ENCODE results near the gene TMEM208. TPM values are rescaled to one million over a fixed set of nuclear protein-coding genes. Genes with fewer than 3 reads are reported as not detected.

The TMEM208 gene
- total and polyA plus RNA-seq, 2 of the 13 experiments (the other 11 are each of a cell fraction or from before 2014, with no cell fraction given) = 58.8 to 72.9 TPM

GRCh38 chr16:67226804-67227566 is at the start of gene TMEM208 (continued):
- TF ChIP-seq BRF2 (CRISPR knock-in tag; IDR thresholded peaks at IDR 0.05) = 0 out of 2 replicates have a peak, but pooled peaks have one; percentile 13
- TF ChIP-seq, protein P1, sequence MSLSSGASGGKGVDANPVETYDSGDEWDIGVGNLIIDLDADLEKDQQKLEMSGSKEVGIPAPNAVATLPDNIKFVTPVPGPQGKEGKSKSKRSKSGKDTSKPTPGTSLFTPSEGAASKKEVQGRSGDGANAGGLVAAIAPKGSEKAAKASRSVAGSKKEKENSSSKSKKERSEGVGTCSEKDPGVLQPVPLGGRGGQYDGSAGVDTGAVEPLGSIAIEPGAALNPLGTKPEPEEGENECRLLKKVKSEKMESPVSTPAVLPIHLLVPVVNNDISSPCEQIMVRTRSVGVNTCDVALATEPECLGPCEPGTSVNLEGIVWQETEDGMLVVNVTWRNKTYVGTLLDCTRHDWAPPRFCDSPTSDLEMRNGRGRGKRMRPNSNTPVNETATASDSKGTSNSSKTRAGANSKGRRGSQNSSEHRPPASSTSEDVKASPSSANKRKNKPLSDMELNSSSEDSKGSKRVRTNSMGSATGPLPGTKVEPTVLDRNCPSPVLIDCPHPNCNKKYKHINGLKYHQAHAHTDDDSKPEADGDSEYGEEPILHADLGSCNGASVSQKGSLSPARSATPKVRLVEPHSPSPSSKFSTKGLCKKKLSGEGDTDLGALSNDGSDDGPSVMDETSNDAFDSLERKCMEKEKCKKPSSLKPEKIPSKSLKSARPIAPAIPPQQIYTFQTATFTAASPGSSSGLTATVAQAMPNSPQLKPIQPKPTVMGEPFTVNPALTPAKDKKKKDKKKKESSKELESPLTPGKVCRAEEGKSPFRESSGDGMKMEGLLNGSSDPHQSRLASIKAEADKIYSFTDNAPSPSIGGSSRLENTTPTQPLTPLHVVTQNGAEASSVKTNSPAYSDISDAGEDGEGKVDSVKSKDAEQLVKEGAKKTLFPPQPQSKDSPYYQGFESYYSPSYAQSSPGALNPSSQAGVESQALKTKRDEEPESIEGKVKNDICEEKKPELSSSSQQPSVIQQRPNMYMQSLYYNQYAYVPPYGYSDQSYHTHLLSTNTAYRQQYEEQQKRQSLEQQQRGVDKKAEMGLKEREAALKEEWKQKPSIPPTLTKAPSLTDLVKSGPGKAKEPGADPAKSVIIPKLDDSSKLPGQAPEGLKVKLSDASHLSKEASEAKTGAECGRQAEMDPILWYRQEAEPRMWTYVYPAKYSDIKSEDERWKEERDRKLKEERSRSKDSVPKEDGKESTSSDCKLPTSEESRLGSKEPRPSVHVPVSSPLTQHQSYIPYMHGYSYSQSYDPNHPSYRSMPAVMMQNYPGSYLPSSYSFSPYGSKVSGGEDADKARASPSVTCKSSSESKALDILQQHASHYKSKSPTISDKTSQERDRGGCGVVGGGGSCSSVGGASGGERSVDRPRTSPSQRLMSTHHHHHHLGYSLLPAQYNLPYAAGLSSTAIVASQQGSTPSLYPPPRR (CRISPR knock-in tag; IDR thresholded peaks at IDR 0.05; ENCODE audit: borderline replicate concordance) = peak; percentile 59; the same call in 1 of the 2 replicates
- no peak for TF ChIP-seq NFRKB (IDR thresholded peaks at IDR 0.05)
- no peak for TF ChIP-seq NFE2L1 (CRISPR knock-in tag; IDR thresholded peaks at IDR 0.05; ENCODE audit: borderline replicate concordance)
- TF ChIP-seq HNRNPL (IDR thresholded peaks at IDR 0.05; ENCODE audit: low read depth, low read length) = peak; percentile 83
- no peak for TF ChIP-seq NONO (IDR thresholded peaks at IDR 0.05)
- peak; percentile 96 for TF ChIP-seq NONO (CRISPR knock-in tag; conservative IDR thresholded peaks at IDR 0.05)
- TF ChIP-seq KIAA2018 (CRISPR knock-in tag; IDR thresholded peaks at IDR 0.05; ENCODE audit: borderline replicate concordance) = no peak
- no peak for TF ChIP-seq AFF4 (CRISPR knock-in tag; IDR thresholded peaks at IDR 0.05)

All from HepG2 (cell line).